ENCODE results near the gene IFT27.

IFT27 gene

DNA sequence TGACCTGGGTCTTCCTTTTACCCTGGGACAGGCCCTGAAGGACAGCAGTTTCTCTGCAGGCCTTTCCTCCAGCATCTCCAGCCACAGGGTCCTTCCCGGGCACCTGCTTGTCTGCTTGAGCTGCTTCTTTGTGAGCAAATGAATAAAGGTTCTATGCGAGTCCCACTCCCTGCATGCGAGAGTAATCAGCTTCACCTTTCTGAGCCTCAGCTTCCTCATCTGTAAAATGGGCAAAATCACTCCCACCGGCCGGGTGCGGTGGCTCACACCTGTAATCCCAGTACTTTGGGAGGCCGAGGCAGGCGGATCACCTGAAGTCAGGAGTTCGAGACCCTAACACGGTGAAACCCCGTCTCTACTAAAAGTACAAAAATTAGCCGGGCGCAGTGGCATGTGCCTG lies 31.1 kb downstream of the IFT27 start:
- TF ChIP-seq CTCF (IDR thresholded peaks at IDR 0.05; ENCODE audit: low read length, missing control alignments) = no peak
- no peak for DNase-seq (ENCODE audit: low read depth)
- no peak overlapping the region for H3K4me3 ChIP-seq (replicated peaks; ENCODE audit: low read depth, low read length)

- H3K4me3 ChIP-seq (replicated peaks; ENCODE audit: low read depth, low read length) = no peak overlapping the region
- TF ChIP-seq CTCF (IDR thresholded peaks at IDR 0.05; ENCODE audit: low read length, missing control alignments) = no peak
- no peak for DNase-seq (ENCODE audit: low read depth)
Observed at GRCh38 chr22:36744413-36744765, 31.5 kb downstream of the IFT27 start.

DNA sequence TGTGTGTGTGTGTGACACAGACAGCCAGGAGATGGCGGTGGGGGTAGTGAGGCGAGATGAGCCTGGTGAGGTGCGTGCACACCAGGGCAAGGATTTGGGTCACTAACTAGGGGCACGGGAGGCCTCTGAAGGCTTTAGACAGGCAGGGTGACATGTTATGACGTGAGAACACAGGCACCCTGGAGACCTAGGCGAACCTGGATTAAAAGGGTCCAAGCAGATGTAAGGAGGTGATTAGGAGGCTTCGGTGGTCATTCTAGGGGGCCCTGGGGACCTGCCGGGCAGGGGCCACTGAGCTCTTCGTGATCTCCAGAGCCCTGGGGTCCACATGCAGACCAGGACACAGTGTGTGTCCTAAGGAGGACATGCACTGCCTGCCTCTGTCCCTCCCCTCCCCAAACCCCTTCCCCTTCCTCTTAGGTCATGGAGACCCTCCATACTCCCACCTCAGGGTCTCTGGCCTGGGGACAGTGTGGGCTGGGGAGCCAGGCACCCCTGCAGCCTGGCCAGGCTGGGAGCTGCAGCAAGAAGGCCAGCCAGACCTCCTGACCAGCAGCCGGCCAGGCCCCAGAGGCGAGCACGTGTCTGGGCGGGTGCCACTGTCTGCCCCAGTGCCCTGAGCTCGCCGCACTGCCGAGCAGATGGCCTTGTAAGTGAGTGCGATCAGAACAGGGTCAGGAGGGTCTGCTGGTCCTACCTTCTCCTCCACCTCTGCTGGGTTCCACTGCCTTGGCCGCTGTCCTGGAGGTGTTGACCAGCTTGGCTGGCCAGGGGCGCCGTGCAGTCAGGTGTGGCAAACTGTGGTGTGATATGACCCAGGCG lies 32.1 kb downstream of the IFT27 start:
- no peak for TF ChIP-seq CTCF (IDR thresholded peaks at IDR 0.05; ENCODE audit: low read length, missing control alignments)
- no peak for DNase-seq (ENCODE audit: low read depth)
- H3K4me3 ChIP-seq (replicated peaks; ENCODE audit: low read depth, low read length) = no peak overlapping the region

GRCh38 chr22:36743011-36743410 lies 32.9 kb downstream of the IFT27 start:
- no peak overlapping the region for H3K4me3 ChIP-seq (replicated peaks; ENCODE audit: low read depth, low read length)
- no peak for DNase-seq (ENCODE audit: low read depth)
- no peak for TF ChIP-seq CTCF (IDR thresholded peaks at IDR 0.05; ENCODE audit: low read length, missing control alignments)

DNA sequence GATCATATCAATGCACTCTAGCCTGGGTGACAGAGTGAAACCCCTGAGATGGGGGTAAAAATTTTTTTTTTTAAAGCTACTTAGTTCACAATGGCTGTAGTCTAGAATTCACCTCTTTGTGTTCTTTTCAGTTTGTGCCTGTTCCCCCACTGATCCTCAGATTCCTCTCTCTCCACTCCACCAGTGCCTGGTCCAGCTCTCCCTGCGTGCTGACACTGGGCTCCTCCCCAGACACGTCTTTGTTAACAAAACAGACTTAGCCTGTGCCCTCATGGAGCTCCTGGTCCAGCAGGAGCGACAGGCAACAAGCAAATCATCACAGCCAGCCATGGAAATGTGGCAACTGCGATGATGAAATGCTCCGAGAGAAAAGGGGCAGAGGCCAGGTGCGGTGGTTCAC lies 34.0 kb downstream of the IFT27 start:
- no peak overlapping the region for H3K4me3 ChIP-seq (replicated peaks; ENCODE audit: low read depth, low read length)
- no peak for TF ChIP-seq CTCF (IDR thresholded peaks at IDR 0.05; ENCODE audit: low read length, missing control alignments)
- DNase-seq (ENCODE audit: low read depth) = no peak

GRCh38 chr22:36741204-36741793 lies 34.6 kb downstream of the IFT27 start:
- TF ChIP-seq CTCF (IDR thresholded peaks at IDR 0.05; ENCODE audit: low read length, missing control alignments) = no peak
- H3K4me3 ChIP-seq (replicated peaks; ENCODE audit: low read depth, low read length) = no peak overlapping the region
- peak; percentile 9 for DNase-seq (ENCODE audit: low read depth)

DNA sequence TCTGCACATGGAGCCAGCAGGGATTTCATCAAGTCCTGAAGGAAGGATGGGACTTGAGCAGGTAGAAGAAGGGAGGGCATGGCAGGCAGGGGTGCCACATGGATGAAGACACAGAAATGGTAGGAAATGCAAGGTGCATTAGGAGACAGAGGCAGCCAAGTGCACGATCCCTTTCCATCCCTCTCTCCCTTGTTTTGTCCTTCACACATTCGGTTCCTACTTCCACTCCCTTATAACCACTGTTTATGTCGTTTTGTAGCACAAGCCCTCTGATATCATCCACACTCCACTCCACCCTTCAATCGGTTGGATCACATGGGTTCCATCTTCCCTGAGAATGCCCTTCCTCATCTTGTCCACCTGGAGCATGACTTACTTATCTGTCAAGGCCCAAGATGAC lies 35.2 kb downstream of the IFT27 start:
- DNase-seq (ENCODE audit: low read depth) = no peak
- TF ChIP-seq CTCF (IDR thresholded peaks at IDR 0.05; ENCODE audit: low read length, missing control alignments) = no peak
- no peak overlapping the region for H3K4me3 ChIP-seq (replicated peaks; ENCODE audit: low read depth, low read length)

Data from fibroblast of pulmonary artery (primary cell).